IPS DF 4.7 (cell line): Measurements from ENCODE around the gene VENTX.

Experiments
- DNase-seq: peaks from one replicate; pipeline ENCODE4 v3.0.0-alpha.2; 2013; ENCODE audit warnings: low spot score; ENCODE audit errors: extremely low read depth

Gene VENTX

GRCh38 chr10:133237588-133238465 is at the start of gene VENTX:
Gene VENTX, plus strand, starts transcription at chr10:133237855. Its CDS starts 60 bp downstream, at chr10:133237915.
- DNase-seq = peak; percentile 71

- no peak for DNase-seq
Observed at GRCh38 chr10:133187906-133188681, 49.6 kb upstream of the VENTX start.

- DNase-seq = no peak
Observed at GRCh38 chr10:133189256-133189655, 48.4 kb upstream of the VENTX start.

- no peak for DNase-seq
Observed at GRCh38 chr10:133189726-133190125, 47.9 kb upstream of the VENTX start.

GRCh38 chr10:133190225-133190624 is 47.4 kb upstream of the VENTX start:
- no peak for DNase-seq

- DNase-seq = no peak
Observed at GRCh38 chr10:133191651-133192050, 46.0 kb upstream of the VENTX start.

GRCh38 chr10:133194151-133194550 is 43.5 kb upstream of the VENTX start:
- DNase-seq = no peak

GRCh38 chr10:133195096-133195495 is 42.6 kb upstream of the VENTX start:
- no peak for DNase-seq

GRCh38 chr10:133195611-133196010 is 42.0 kb upstream of the VENTX start:
- no peak for DNase-seq

GRCh38 chr10:133196221-133196915 is 41.3 kb upstream of the VENTX start:
- DNase-seq = no peak

GRCh38 chr10:133196936-133197758 is 40.5 kb upstream of the VENTX start:
- DNase-seq = no peak

GRCh38 chr10:133197786-133198185 is 39.9 kb upstream of the VENTX start:
- no peak for DNase-seq

- no peak for DNase-seq
Observed at GRCh38 chr10:133198206-133198605, 39.4 kb upstream of the VENTX start.

- DNase-seq = no peak
Observed at GRCh38 chr10:133198621-133199487, 38.8 kb upstream of the VENTX start.

GRCh38 chr10:133199488-133199885 is 38.2 kb upstream of the VENTX start:
- no peak for DNase-seq

GRCh38 chr10:133199992-133200611 is 37.6 kb upstream of the VENTX start:
- DNase-seq = no peak

GRCh38 chr10:133200621-133201031 is 37.0 kb upstream of the VENTX start:
- DNase-seq = no peak

- no peak for DNase-seq
Observed at GRCh38 chr10:133201151-133201947, 36.3 kb upstream of the VENTX start.
